GM10266 (cell line): Measurements from ENCODE around the gene PPFIA4.
"Not testable (repeated sequence)": the region's sequence is repeated elsewhere in the genome, so short reads cannot be mapped to it uniquely, and the experiment has no call there.

Source experiments
- DNase-seq: peaks from one replicate; pipeline ENCODE4 v3.0.0; 2012; ENCODE audit errors: extremely low spot score
- TF ChIP-seq, protein P1 (sequence below): IDR thresholded peaks from 2 replicates; pipeline ENCODE4 v1.5.1; 2012; ENCODE audit warnings: mild to moderate bottlenecking, low read depth; ENCODE audit not compliant: control insufficient read depth, insufficient read depth; ENCODE audit errors: missing control alignments

Gene PPFIA4

DNA sequence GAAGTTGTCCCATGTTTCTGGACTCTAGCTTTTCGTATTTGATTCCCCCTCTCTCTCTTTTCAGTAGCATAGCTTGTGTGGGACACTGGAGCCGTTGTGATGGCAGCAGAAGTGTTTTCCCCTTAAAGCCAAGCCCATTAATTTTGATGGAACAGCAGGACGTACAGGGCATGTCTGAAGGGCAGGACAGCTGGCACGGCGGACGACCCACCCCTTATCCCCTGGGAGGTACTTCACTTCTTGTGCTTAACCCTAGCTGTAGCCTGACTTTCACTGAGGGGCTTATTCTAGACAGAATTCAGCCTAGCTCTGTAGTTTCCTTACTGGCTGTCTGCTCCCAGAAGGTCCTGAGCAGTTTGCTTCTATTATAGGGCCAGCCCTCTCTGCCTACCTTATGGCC is 8.6 kb upstream of the PPFIA4 start:
- TF ChIP-seq, protein P1, sequence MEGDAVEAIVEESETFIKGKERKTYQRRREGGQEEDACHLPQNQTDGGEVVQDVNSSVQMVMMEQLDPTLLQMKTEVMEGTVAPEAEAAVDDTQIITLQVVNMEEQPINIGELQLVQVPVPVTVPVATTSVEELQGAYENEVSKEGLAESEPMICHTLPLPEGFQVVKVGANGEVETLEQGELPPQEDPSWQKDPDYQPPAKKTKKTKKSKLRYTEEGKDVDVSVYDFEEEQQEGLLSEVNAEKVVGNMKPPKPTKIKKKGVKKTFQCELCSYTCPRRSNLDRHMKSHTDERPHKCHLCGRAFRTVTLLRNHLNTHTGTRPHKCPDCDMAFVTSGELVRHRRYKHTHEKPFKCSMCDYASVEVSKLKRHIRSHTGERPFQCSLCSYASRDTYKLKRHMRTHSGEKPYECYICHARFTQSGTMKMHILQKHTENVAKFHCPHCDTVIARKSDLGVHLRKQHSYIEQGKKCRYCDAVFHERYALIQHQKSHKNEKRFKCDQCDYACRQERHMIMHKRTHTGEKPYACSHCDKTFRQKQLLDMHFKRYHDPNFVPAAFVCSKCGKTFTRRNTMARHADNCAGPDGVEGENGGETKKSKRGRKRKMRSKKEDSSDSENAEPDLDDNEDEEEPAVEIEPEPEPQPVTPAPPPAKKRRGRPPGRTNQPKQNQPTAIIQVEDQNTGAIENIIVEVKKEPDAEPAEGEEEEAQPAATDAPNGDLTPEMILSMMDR = no peak
- DNase-seq = no peak

- not testable (repeated sequence) for DNase-seq
Measured at GRCh38 chr1:203022855-203023254, 3.4 kb upstream of the PPFIA4 start.

DNA sequence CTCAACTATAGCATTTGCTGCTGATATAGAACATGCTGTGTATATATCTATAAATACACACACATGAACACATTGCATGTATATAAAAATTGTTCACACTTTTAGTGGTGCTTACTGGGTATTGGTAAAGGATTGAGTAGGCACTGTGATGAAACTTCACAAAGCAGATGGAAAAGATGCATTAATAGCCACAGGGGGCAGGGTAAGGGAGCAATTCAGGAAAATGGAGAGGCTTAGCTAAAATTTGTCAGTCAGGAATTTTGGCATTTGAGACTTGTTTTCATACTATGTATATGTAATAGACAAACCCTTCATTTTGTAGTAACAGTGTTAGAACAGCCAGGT is 633 bp upstream of the PPFIA4 start:
- TF ChIP-seq, protein P1 = no peak
- DNase-seq = no peak

- peak; percentile 19 for DNase-seq
- TF ChIP-seq, protein P1 = no peak
Measured at GRCh38 chr1:203026666-203027663, 674 bp downstream of the PPFIA4 start.

GRCh38 chr1:203028067-203028783 is 1.9 kb downstream of the PPFIA4 start:
- peak; percentile 7 for DNase-seq
- TF ChIP-seq, protein P1 = no peak

DNA sequence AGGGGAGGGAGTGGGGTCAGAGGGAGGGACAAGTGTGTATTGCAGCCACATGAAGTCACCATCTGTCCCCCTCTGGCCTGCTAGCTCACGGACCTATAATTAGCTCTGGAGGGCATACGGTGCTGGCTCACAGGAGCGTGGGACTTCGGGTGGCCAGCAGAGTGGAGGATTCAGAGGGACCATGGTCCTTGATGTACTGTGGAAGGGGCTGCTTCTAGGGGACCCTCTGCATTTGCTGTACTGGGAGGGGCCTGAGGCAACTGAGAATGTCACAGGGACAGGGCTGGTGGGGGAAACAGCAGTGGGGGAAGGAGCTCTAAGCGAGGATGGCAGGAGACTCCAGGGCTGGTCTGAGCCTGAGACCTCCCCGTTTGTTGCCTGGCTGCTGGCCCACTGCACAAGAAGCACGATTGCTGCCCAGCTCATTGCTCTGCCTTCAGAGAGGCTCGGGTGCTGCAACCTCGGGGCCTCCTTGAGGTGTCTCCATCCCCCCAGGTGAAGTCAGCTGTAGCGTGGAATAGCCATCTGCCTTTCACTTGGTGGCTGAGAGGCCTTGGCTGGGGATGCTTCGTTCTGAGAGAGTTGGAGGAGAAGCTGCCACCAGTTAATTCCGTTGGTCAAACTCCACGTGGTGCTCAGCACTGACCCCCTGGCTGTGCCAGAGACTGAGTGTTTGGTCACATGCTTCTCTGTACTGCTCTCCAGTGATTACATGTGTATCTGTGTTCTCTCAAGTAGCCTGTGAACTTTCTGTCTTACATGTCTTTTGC is 2.7 kb downstream of the PPFIA4 start:
- DNase-seq = peak; percentile 6
- TF ChIP-seq, protein P1 = no peak

GRCh38 chr1:203031467-203031866 is 5.2 kb downstream of the PPFIA4 start:
- TF ChIP-seq, protein P1 = no peak
- no peak for DNase-seq
